Mammary epithelial cell (primary cell): ENCODE measurements around the gene DIO1.

Experiments
- EZH2 ChIP-seq: IDR thresholded peaks from 2 replicates; pipeline ENCODE4 v1.6.1; 2012; ENCODE audit warnings: low read length, inconsistent platforms, borderline replicate concordance
- TF ChIP-seq, protein P1 (sequence below), 2 donors: IDR thresholded peaks in 1 of 2; conservative IDR thresholded peaks in 1 of 2; 2 replicates each; pipeline ENCODE4 v1.5.1; 2011 to 2012; ENCODE audit warnings: inconsistent platforms in 2 of 2, low read length in 2 of 2, mild to moderate bottlenecking in 2 of 2, control low read depth in 1 of 2, low read depth in 1 of 2; ENCODE audit not compliant: insufficient read depth in 1 of 2; ENCODE audit errors: extremely low read depth in 1 of 2

- TF ChIP-seq, protein P1, sequence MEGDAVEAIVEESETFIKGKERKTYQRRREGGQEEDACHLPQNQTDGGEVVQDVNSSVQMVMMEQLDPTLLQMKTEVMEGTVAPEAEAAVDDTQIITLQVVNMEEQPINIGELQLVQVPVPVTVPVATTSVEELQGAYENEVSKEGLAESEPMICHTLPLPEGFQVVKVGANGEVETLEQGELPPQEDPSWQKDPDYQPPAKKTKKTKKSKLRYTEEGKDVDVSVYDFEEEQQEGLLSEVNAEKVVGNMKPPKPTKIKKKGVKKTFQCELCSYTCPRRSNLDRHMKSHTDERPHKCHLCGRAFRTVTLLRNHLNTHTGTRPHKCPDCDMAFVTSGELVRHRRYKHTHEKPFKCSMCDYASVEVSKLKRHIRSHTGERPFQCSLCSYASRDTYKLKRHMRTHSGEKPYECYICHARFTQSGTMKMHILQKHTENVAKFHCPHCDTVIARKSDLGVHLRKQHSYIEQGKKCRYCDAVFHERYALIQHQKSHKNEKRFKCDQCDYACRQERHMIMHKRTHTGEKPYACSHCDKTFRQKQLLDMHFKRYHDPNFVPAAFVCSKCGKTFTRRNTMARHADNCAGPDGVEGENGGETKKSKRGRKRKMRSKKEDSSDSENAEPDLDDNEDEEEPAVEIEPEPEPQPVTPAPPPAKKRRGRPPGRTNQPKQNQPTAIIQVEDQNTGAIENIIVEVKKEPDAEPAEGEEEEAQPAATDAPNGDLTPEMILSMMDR (conservative IDR thresholded peaks at IDR 0.05 in 1 of 2, IDR thresholded peaks at IDR 0.05 in 1 of 2; ENCODE audit: extremely low read depth in 1 of 2, insufficient read depth in 1 of 2, low read depth in 1 of 2, low read length in 2 of 2) = no peak
- TF ChIP-seq EZH2 = no peak
These were observed 42.3 kb upstream of the DIO1 start for GRCh38 chr1:53851571-53852285.
